Astrocyte of the spinal cord (primary cell): Measurements from ENCODE around the gene CD53.

ENCODE experiments used
- DNase-seq: peaks from one replicate; pipeline ENCODE4 v3.0.0; 2011; ENCODE audit warnings: low read depth, low spot score
- H3K4me3 ChIP-seq: 2 replicates; pipeline ENCODE4 v1.5.1; 2011; ENCODE audit warnings: low read depth, mild to moderate bottlenecking, low read length, moderate library complexity
- in situ Hi-C: cut with HindIII; loops from 2 replicates; pipeline ENCODE4 v1.10.0; 2017; ENCODE audit warnings: low sequenced_read_pairs
- TF ChIP-seq, protein P1 (sequence below): IDR thresholded peaks from 2 replicates; pipeline ENCODE4 v1.5.1; 2012; ENCODE audit warnings: low read depth, mild to moderate bottlenecking, low read length, inconsistent platforms

CD53 gene

DNA sequence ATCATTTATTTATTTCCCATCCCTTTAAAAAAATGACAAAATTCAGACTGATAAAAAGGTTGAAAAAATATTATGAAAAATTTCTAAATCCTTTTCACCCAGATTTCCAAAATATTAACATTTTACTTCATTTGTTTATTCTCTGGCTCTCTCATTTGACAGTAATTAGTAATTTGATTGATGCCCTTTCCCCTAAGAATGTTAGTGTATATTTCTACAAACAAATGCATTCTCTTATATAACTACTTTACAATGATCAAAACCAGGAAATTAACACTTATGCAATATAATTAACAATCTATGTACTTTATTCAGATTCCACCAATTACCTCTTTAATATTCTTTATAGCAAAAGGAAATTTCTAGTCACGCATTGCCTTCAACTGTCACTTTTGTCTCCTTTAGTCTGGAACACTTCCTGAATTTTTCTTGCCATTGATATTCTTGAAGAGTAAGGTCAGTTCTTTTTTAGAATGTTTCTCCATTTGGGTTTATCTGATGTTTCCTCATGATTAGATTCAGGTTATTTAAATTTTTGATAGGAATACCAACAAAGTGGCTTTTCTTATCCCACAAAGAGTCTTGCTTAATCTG is 3.9 kb downstream of the CD53 start:
- DNase-seq, result no peak
- H3K4me3 ChIP-seq, result no peak overlapping the region
- in situ Hi-C loops, result no loop called here
- TF ChIP-seq, protein P1, sequence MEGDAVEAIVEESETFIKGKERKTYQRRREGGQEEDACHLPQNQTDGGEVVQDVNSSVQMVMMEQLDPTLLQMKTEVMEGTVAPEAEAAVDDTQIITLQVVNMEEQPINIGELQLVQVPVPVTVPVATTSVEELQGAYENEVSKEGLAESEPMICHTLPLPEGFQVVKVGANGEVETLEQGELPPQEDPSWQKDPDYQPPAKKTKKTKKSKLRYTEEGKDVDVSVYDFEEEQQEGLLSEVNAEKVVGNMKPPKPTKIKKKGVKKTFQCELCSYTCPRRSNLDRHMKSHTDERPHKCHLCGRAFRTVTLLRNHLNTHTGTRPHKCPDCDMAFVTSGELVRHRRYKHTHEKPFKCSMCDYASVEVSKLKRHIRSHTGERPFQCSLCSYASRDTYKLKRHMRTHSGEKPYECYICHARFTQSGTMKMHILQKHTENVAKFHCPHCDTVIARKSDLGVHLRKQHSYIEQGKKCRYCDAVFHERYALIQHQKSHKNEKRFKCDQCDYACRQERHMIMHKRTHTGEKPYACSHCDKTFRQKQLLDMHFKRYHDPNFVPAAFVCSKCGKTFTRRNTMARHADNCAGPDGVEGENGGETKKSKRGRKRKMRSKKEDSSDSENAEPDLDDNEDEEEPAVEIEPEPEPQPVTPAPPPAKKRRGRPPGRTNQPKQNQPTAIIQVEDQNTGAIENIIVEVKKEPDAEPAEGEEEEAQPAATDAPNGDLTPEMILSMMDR, result no peak

DNA sequence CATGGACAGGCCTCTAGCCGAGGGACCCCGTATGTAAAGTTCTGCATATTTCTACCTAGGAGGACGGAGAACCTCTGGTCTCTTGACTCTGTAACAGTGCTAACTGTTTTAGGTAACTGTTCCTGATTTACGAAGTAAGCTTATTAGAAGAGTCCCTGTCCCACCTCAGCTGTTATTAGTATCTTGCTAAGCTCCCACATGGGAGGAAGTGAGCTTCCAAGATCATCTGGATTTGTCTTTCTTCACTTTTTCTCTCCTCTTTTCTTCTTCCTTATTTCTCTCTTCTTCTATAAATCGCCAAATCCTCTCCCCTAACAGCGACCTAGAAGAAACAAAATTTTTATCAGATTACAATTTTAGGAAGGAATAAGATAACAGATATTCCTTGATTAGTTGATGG is 4.4 kb downstream of the CD53 start:
- TF ChIP-seq, protein P1, result no peak
- no peak for DNase-seq
- in situ Hi-C loops, result no loop called here
- no peak overlapping the region for H3K4me3 ChIP-seq

DNA sequence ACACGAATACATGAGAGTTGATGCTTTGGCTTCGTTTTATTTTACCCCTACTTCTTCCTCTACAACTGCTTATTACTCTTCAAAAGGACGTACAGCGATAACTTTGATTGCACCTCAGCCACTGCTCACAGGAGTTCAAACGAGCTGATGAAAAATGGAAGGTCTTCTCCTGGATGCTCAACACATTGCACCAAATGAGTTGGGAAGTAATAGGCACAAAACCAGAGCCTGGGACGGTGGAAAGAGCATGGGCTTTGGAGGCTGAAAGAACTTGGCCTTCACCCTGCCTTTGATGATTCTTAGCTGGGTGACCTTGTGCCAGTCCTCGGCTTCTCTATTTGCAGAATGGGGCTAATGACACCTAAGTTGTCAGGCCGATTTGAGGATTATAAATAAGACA is 4.8 kb downstream of the CD53 start:
- TF ChIP-seq, protein P1, result no peak
- DNase-seq, result no peak
- no peak overlapping the region for H3K4me3 ChIP-seq
- in situ Hi-C loops, result no loop called here

DNA sequence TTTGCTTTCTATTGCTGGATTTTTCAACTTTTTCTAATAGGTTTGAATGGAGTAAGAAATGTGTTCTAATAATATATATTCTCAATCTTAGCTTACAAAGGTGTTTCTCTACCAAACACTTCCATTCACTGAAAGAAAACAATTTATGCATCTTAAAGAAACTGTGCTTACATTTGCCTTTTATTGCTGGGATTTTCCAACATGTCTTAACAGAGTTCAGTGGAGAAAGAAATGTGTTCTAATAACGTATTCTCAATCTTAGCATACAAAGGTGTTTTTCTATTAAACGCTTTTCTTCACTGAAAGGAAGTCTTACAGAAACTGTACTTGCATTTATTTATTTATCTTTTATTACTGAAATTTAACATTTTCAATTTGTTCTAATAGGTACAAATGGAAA is 5.6 kb downstream of the CD53 start:
- no peak overlapping the region for H3K4me3 ChIP-seq
- TF ChIP-seq, protein P1, result no peak
- in situ Hi-C loops, result no loop called here
- DNase-seq, result no peak

DNA sequence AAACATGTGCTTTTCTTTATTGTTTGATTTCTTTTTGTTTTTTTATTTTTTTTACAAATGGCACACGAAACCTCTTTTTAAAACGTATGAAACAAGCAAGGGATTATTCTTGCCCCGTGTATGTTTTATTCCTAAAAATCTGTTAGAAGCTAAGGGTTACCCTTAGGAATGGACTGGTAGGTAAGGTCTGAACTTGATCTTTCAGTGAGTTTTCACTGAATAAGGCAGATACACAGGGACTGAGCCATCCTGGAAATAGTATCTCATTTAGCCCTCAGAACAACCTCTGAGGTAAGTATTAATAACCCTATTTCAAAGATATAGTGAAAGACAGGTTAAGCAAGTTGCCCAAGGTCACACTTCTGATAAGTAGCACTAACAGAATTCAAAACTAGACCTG is 6.0 kb downstream of the CD53 start:
- TF ChIP-seq, protein P1, result no peak
- no peak for DNase-seq
- in situ Hi-C loops, result no loop called here
- H3K4me3 ChIP-seq, result no peak overlapping the region

DNA sequence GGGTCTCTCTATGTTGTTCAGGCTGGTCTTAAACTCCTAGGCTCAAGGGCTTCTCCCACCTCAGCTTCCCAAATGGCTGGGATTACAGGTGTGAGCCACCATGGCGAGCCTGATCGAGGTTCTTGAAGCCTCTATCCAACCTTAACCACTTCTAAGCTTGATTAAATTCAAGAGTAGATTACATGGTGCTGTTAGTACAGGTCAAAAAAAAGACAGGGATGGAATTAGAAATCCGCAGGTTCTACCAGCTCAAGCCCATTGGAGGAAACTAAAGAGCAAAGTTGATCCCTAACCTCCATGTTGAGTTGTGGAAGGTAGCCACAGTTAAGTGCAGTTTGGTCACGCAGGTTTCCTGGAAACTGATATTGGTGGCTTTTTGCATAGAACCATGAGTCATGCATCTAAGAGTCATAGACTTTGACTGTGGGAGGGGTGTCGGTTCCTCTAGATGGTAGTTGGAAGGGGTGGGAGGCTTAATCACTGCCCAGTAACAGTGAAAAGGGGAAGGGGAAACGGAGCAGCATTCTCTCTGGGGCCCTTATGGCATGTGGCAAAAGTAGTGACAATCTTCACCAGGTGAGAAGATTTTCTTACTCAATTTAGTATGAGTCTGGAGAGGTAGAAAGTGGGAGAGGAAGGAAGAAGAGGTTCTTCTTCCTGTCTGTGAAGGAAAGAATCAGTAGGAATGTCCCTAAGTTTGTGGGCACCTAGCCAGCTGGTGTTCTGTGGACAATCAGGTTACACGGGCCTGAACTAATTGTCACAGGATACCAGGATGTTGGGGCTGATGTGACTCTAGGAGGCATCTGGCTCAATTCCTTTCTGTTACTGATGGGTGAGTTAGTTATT is 7.0 kb downstream of the CD53 start:
- TF ChIP-seq, protein P1, result no peak
- no peak for DNase-seq
- H3K4me3 ChIP-seq, result no peak overlapping the region
- in situ Hi-C loops, result no loop called here
